HepG2 (cell line): ENCODE results near the gene HSD17B2. TPM values are rescaled to one million over a fixed set of nuclear protein-coding genes. Genes with fewer than 3 reads are reported as not detected.

ENCODE experiments used
- ATAC-seq: fragments of 200-7000 bp; cut with Tn5 transposase; 3 replicates; pipeline ENCODE4 v1.9.1; 2020; ENCODE audit warnings: mild to moderate bottlenecking, moderate library complexity
- BruUV-seq: library from RNA; stranded (reverse); fragments of 400-500 nt; replicated peaks from 2 replicates; lab custom pipeline; 2021; lab: Mats Ljungman, UMichigan
- CTCF ChIA-PET: fragments of 300-600 bp; formaldehyde crosslinking; extraction: SDS; loops from one replicate; lab custom pipeline; 2021; ENCODE audit warnings: low total read pairs, inconsistent platforms, low intra/inter-chr PET ratio; lab: Yijun Ruan, JAX
- POLR2A ChIA-PET: fragments of 350-600 bp; sonication (Branson Sonifier 250); formaldehyde crosslinking; loops from one replicate; lab custom pipeline; 2020; ENCODE audit warnings: antibody characterized with exemption, inconsistent platforms; lab: Yijun Ruan, JAX
- DNase-seq: peaks from one replicate; pipeline ENCODE4 v3.0.0-alpha.2; 2015; ENCODE audit warnings: low spot score
- FAIRE-seq: peaks from 3 replicates; lab custom pipeline; 2011; peaks lifted over from hg19 to GRCh38; lab: Jason Lieb, UNC
- H2AFZ ChIP-seq: one replicate; pipeline ENCODE4 v1.6.1; 2011; ENCODE audit warnings: low read length, inconsistent platforms
- H3K27ac ChIP-seq: fragments of 300-600 bp; 3 replicates; pipeline ENCODE4 v1.8.0; 2011; ENCODE audit warnings: mixed run types, mild to moderate bottlenecking, mixed read lengths, low read length, inconsistent platforms; ENCODE audit not compliant: insufficient read depth; ENCODE audit errors: extremely low read length
- H3K27me3 ChIP-seq, 2 experiments: fragments of 200-600 bp in 1 of 2; 2 replicates in 1 of 2; 3 replicates in 1 of 2; pipeline versions ENCODE4 v1.6.0 to v1.8.0; 2011; ENCODE audit warnings: low read length in 2 of 2, mild to moderate bottlenecking in 2 of 2, moderate library complexity in 2 of 2, inconsistent platforms in 1 of 2; ENCODE audit not compliant: insufficient read depth in 2 of 2, control insufficient read depth in 1 of 2
- H3K36me3 ChIP-seq, 2 experiments: fragments of 200-600 bp in 1 of 2; replicated peaks in 1 of 2; 2 replicates in 1 of 2; 3 replicates in 1 of 2; pipeline versions ENCODE4 v1.5.1 to v1.8.0; 2011; ENCODE audit warnings: low read length in 2 of 2, inconsistent platforms in 1 of 2; ENCODE audit not compliant: insufficient read depth in 2 of 2, control insufficient read depth in 1 of 2
- H3K4me1 ChIP-seq: 2 replicates; pipeline ENCODE4 v1.5.1; 2012; ENCODE audit warnings: low read length, inconsistent platforms; ENCODE audit not compliant: insufficient read depth
- H3K4me2 ChIP-seq: 2 replicates; pipeline ENCODE4 v1.6.0; 2011; ENCODE audit warnings: low read depth, low read length, inconsistent platforms
- H3K4me3 ChIP-seq, 3 experiments: fragments of 200-600 bp in 1 of 3; sonication (generic), shearing (Covaris generic) in 1 of 3; replicated peaks in 1 of 3; 2 replicates each; pipeline ENCODE4 v1.5.1; 2011 to 2016; ENCODE audit warnings: low read length in 3 of 3, inconsistent platforms in 2 of 3, low read depth in 2 of 3, mild to moderate bottlenecking in 2 of 3, control low read depth in 1 of 3, mixed read lengths in 1 of 3; ENCODE audit not compliant: insufficient read depth in 1 of 3
- H3K79me2 ChIP-seq: one replicate; pipeline ENCODE4 v1.6.1; 2011; ENCODE audit warnings: low read length, inconsistent platforms; ENCODE audit not compliant: insufficient read depth
- H3K9ac ChIP-seq: 2 replicates; pipeline ENCODE4 v1.6.0; 2011; ENCODE audit warnings: mild to moderate bottlenecking, low read depth, low read length, inconsistent platforms; ENCODE audit not compliant: insufficient read depth
- H3K9me3 ChIP-seq: 2 replicates; pipeline ENCODE4 v1.5.1; 2012; ENCODE audit warnings: mild to moderate bottlenecking, low read length
- H4K20me1 ChIP-seq: 2 replicates; pipeline ENCODE4 v1.6.0; 2011; ENCODE audit warnings: inconsistent platforms, mild to moderate bottlenecking, low read length, moderate library complexity; ENCODE audit not compliant: insufficient read depth
- GATAD2A ChIP-seq: IDR thresholded peaks from 2 replicates; pipeline ENCODE4 v1.6.1; 2016
- GTF2F1 ChIP-seq: fragments of 150-350 bp; IDR thresholded peaks from 2 replicates; pipeline ENCODE4 v1.6.1; 2014; ENCODE audit warnings: low read length
- MEIS1 ChIP-seq: sonication (generic); formaldehyde crosslinking; IDR thresholded peaks from 2 replicates; pipeline ENCODE4 v1.9.0; 2021; ENCODE audit warnings: mild to moderate bottlenecking, missing genetic modification reagents, moderate library complexity, borderline replicate concordance
- MLX ChIP-seq: IDR thresholded peaks from 2 replicates; pipeline ENCODE4 v1.6.1; 2016
- NFYB ChIP-seq: sonication (generic); formaldehyde crosslinking; IDR thresholded peaks from 2 replicates; pipeline ENCODE4 v1.4.0; 2020; ENCODE audit warnings: missing genetic modification reagents
- POGK ChIP-seq: sonication (generic); formaldehyde crosslinking; conservative IDR thresholded peaks from 2 replicates; pipeline ENCODE4 v1.8.0; 2022; ENCODE audit warnings: mild to moderate bottlenecking, moderate library complexity, missing genetic modification reagents
- REPIN1 ChIP-seq: sonication (generic); formaldehyde crosslinking; IDR thresholded peaks from 2 replicates; pipeline ENCODE4 v1.8.0; 2022; ENCODE audit warnings: missing genetic modification reagents, low read depth, mild to moderate bottlenecking, borderline replicate concordance
- SRSF1 ChIP-seq: fragments of 200-400 bp; formaldehyde crosslinking; optimal IDR thresholded peaks from 2 replicates; pipeline ENCODE3; 2017; ENCODE audit warnings: mild to moderate bottlenecking, low read depth, low read length, moderate library complexity
- TOE1 ChIP-seq: sonication (generic); formaldehyde crosslinking; IDR thresholded peaks from 2 replicates; pipeline ENCODE4 v1.4.0; 2020; ENCODE audit warnings: mild to moderate bottlenecking, missing genetic modification reagents
- U2AF2 ChIP-seq: fragments of 200-400 bp; formaldehyde crosslinking; IDR thresholded peaks from 2 replicates; pipeline ENCODE4 v1.6.1; 2017; ENCODE audit warnings: low read depth, mild to moderate bottlenecking, low read length
- ZNF12 ChIP-seq: sonication (generic); formaldehyde crosslinking; IDR thresholded peaks from 2 replicates; pipeline ENCODE4 v1.5.0; 2020; ENCODE audit warnings: missing genetic modification reagents
- ZNF430 ChIP-seq: sonication (generic); formaldehyde crosslinking; IDR thresholded peaks from 2 replicates; pipeline ENCODE4 v1.9.0; 2021; ENCODE audit warnings: mild to moderate bottlenecking, missing genetic modification reagents
- ZNF572 ChIP-seq: sonication (generic); formaldehyde crosslinking; IDR thresholded peaks from 2 replicates; pipeline ENCODE4 v1.5.1; 2020; ENCODE audit warnings: mild to moderate bottlenecking, missing genetic modification reagents
- WGBS: methylation state at CpG from one replicate; pipeline ENCODE4 v1.1.6; 2017; ENCODE audit warnings: low lambda C conversion rate; 5-methylcytosine and 5-hydroxymethylcytosine counted together
- in situ Hi-C: cut with HindIII; loops from 2 replicates; pipeline ENCODE4 v1.10.0; 2017; ENCODE audit warnings: low pct_unique_long_range_greater_than_20kb; ENCODE audit not compliant: extremely low pct_ligation_motif_present
- intact Hi-C: fragments of 100-400 bp; cut with micrococcal nuclease; formaldehyde crosslinking; loops from one replicate; pipeline ENCODE4 v1.10.0; 2022; ENCODE audit not compliant: unreplicated experiment
- polyA plus RNA-seq, 8 experiments: library from polyadenylated mRNA; depleted of rRNA in 3 of 8; stranded (reverse) in 7 of 8; unstranded in 1 of 8; fragments of >200 nt; fragmentation: Illumina TruSeq in 4 of 8; extraction: Trizol in 4 of 8; gene quantifications; 2 replicates each; pipeline versions ENCODE4 v1.2.1 to v1.2.3, GENCODE V29; 2011 to 2016; ENCODE audit warnings: low read depth in 4 of 8, missing spikeins in 1 of 8, mixed read lengths in 1 of 8; ENCODE audit not compliant: insufficient read depth in 1 of 8
- total RNA-seq, 5 experiments: library from RNA; depleted of rRNA; stranded (reverse); fragments of >200 nt; fragmentation: Illumina TruSeq; extraction: Trizol; gene quantifications; 2 replicates each; pipeline ENCODE4 v1.2.3, GENCODE V29; 2016; ENCODE audit warnings: low read depth in 1 of 5
- TF ChIP-seq, protein P1 (sequence below): sonication (generic); formaldehyde crosslinking; IDR thresholded peaks from 2 replicates; pipeline ENCODE4 v1.4.0; 2020; ENCODE audit warnings: missing genetic modification reagents
- TF ChIP-seq, protein P2 (sequence below): sonication (generic); formaldehyde crosslinking; IDR thresholded peaks from 2 replicates; pipeline ENCODE4 v1.4.0; 2020; ENCODE audit warnings: missing genetic modification reagents

The HSD17B2 gene
- total and polyA plus RNA-seq, 2 of the 13 experiments (the other 11 are each of a cell fraction or from before 2014, with no cell fraction given): 26.3 to 69.3 TPM

- peaks cover 82% of the 10 kb centered on the region for H3K4me1 ChIP-seq
- ChIA-PET CTCF (no interaction called here), POLR2A (interaction anchor here (2.4 kb wide), 1 partner anchor 11 kb away, joined by 9 read pairs; the partner anchor contains the start of gene HSD17B2)
- in situ Hi-C loops (no loop called here), intact Hi-C loops (no loop called here)
- 74% methylated on average over 2 of the region's 2 CpGs for WGBS
- no TSS peak for BruUV-seq
- no peak overlapping the region for H3K4me2 ChIP-seq
- peaks cover 43% of the 10 kb centered on the region for H3K79me2 ChIP-seq
- DNase-seq (no peak), ATAC-seq (no peak), FAIRE-seq (no peak)
- peak overlapping the region; percentile 13 for H3K27ac ChIP-seq
- H2AFZ ChIP-seq: no peak overlapping the region
- no peak overlapping the region for H3K9ac ChIP-seq
- H4K20me1 ChIP-seq: no peaks in the 10 kb centered on the region; the same call in 1 of the 2 replicates
- TF ChIP-seq MEIS1: no peak
- TF ChIP-seq, protein P1, sequence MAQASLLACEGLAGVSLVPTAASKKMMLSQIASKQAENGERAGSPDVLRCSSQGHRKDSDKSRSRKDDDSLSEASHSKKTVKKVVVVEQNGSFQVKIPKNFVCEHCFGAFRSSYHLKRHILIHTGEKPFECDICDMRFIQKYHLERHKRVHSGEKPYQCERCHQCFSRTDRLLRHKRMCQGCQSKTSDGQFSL (CRISPR knock-in tag): no peak
- TF ChIP-seq, protein P2, sequence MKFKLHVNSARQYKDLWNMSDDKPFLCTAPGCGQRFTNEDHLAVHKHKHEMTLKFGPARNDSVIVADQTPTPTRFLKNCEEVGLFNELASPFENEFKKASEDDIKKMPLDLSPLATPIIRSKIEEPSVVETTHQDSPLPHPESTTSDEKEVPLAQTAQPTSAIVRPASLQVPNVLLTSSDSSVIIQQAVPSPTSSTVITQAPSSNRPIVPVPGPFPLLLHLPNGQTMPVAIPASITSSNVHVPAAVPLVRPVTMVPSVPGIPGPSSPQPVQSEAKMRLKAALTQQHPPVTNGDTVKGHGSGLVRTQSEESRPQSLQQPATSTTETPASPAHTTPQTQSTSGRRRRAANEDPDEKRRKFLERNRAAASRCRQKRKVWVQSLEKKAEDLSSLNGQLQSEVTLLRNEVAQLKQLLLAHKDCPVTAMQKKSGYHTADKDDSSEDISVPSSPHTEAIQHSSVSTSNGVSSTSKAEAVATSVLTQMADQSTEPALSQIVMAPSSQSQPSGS: no peak
- TF ChIP-seq REPIN1 (CRISPR knock-in tag): no peak
- TF ChIP-seq MLX (CRISPR knock-in tag): no peak
- TF ChIP-seq POGK: no peak
- TF ChIP-seq TOE1 (CRISPR knock-in tag): no peak
- TF ChIP-seq ZNF572: no peak
- TF ChIP-seq SRSF1: no peak
- TF ChIP-seq U2AF2: no peak
- TF ChIP-seq ZNF12: no peak
- TF ChIP-seq NFYB (CRISPR knock-in tag): no peak
- TF ChIP-seq GATAD2A (CRISPR knock-in tag): no peak
- TF ChIP-seq GTF2F1: no peak
- TF ChIP-seq ZNF430 (CRISPR knock-in tag): no peak
- H3K36me3 ChIP-seq: peaks cover 2 to 5% of the 10 kb centered on the region in 2 experiments; a peak in 4 of 5 replicates
- H3K4me3 ChIP-seq: no peak overlapping the region
- no peaks in the 10 kb centered on the region for H3K9me3 ChIP-seq
- H3K27me3 ChIP-seq: no peaks in the 10 kb centered on the region
These were observed 10.4 kb downstream of the HSD17B2 start for GRCh38 chr16:82045465-82045864.
